ENCODE data around the gene CHERP. TPM values are rescaled to one million over a fixed set of nuclear protein-coding genes. Genes with fewer than 3 reads are reported as not detected.

CHERP gene
- total and polyA plus RNA-seq, 2 of the 13 experiments (the other 11 are each of a cell fraction or from before 2014, with no cell fraction given) = 4.3 to 5.4 TPM

- TF ChIP-seq NR0B2 (CRISPR knock-in tag; IDR thresholded peaks at IDR 0.05) (0 out of 2 replicates have a peak, but pooled peaks have one; percentile 57), ZNF335 (CRISPR knock-in tag; IDR thresholded peaks at IDR 0.05) (no peak), BORCS8-MEF2B (CRISPR knock-in tag; IDR thresholded peaks at IDR 0.05) (0 out of 2 replicates have a peak, but pooled peaks have one; percentile 21), ZNF10 (CRISPR knock-in tag; IDR thresholded peaks at IDR 0.05; ENCODE audit: borderline replicate concordance, low read depth) (no peak), KLF13 (CRISPR knock-in tag; IDR thresholded peaks at IDR 0.05) (peak; percentile 21; the same call in 1 of the 2 replicates), SRF (IDR thresholded peaks at IDR 0.05; ENCODE audit: low read depth, low read length) (0 out of 2 replicates have a peak, but pooled peaks have one; percentile 54), TCF12 (IDR thresholded peaks at IDR 0.05) (no peak), TCF12 (CRISPR knock-in tag; IDR thresholded peaks at IDR 0.05) (no peak), MAZ (IDR thresholded peaks at IDR 0.05; ENCODE audit: borderline replicate concordance, low read depth, low read length) (peak; percentile 89), MAZ (CRISPR knock-in tag; IDR thresholded peaks at IDR 0.05; ENCODE audit: low read depth) (no peak; the same call in none of the 2 replicates), ZBTB20 (CRISPR knock-in tag; IDR thresholded peaks at IDR 0.05; ENCODE audit: borderline replicate concordance, low read depth) (no peak; the same call in 1 of the 2 replicates), RCOR2 (CRISPR knock-in tag; IDR thresholded peaks at IDR 0.05) (no peak), TRIM24 (CRISPR knock-in tag; IDR thresholded peaks at IDR 0.05) (no peak), ZNF550 (CRISPR knock-in tag; IDR thresholded peaks at IDR 0.05; ENCODE audit: borderline replicate concordance) (no peak), KLF9 (CRISPR knock-in tag; IDR thresholded peaks at IDR 0.05; ENCODE audit: low read depth) (no peak), SSRP1 (CRISPR knock-in tag; IDR thresholded peaks at IDR 0.05) (no peak), DMTF1 (CRISPR knock-in tag; IDR thresholded peaks at IDR 0.05) (no peak), CCAR2 (optimal IDR thresholded peaks at IDR 0.05; ENCODE audit: low read depth, low read length) (no peak), YY1 (IDR thresholded peaks at IDR 0.05; ENCODE audit: insufficient read depth, insufficient replicate concordance, low read depth, low read length) (peak; percentile 57)
- TF ChIP-seq, protein P1, sequence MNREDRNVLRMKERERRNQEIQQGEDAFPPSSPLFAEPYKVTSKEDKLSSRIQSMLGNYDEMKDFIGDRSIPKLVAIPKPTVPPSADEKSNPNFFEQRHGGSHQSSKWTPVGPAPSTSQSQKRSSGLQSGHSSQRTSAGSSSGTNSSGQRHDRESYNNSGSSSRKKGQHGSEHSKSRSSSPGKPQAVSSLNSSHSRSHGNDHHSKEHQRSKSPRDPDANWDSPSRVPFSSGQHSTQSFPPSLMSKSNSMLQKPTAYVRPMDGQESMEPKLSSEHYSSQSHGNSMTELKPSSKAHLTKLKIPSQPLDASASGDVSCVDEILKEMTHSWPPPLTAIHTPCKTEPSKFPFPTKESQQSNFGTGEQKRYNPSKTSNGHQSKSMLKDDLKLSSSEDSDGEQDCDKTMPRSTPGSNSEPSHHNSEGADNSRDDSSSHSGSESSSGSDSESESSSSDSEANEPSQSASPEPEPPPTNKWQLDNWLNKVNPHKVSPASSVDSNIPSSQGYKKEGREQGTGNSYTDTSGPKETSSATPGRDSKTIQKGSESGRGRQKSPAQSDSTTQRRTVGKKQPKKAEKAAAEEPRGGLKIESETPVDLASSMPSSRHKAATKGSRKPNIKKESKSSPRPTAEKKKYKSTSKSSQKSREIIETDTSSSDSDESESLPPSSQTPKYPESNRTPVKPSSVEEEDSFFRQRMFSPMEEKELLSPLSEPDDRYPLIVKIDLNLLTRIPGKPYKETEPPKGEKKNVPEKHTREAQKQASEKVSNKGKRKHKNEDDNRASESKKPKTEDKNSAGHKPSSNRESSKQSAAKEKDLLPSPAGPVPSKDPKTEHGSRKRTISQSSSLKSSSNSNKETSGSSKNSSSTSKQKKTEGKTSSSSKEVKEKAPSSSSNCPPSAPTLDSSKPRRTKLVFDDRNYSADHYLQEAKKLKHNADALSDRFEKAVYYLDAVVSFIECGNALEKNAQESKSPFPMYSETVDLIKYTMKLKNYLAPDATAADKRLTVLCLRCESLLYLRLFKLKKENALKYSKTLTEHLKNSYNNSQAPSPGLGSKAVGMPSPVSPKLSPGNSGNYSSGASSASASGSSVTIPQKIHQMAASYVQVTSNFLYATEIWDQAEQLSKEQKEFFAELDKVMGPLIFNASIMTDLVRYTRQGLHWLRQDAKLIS (CRISPR knock-in tag; IDR thresholded peaks at IDR 0.05) = no peak
These were observed 30.3 kb upstream of the CHERP start, which contains the start of gene SLC35E1 (continued) for GRCh38 chr19:16572332-16573211.

Measured in HepG2 (cell line).